CD4-positive, alpha-beta T cell (primary cell): ENCODE data around the gene OR51I2. TPM values are rescaled to one million over a fixed set of nuclear protein-coding genes. Genes with fewer than 3 reads are reported as not detected.

Experiments
- ATAC-seq: fragments of 200-7000 bp; cut with Tn5 transposase; one replicate; pipeline ENCODE4 v1.10.0; 2022; ENCODE audit warnings: mild to moderate bottlenecking; ENCODE audit not compliant: poor library complexity
- CTCF ChIA-PET: fragments of 350-600 bp; sonication (Branson Sonifier 250); formaldehyde crosslinking; loops from one replicate; lab custom pipeline; 2021; ENCODE audit warnings: antibody characterized with exemption, inconsistent platforms; lab: Charles Lee
- POLR2A ChIA-PET: fragments of 350-600 bp; sonication (Branson Sonifier 250); formaldehyde crosslinking; loops from one replicate; lab custom pipeline; 2021; ENCODE audit warnings: antibody characterized with exemption, inconsistent platforms; lab: Charles Lee
- DNase-seq, 14 experiments: peaks; one replicate each; pipeline ENCODE4 v3.0.0-alpha.2; 2013 to 2020; ENCODE audit warnings: mixed read lengths in 2 of 14
- H3K27ac ChIP-seq, 2 donors: one replicate each; pipeline versions ENCODE4 v1.5.1 to v1.7.0; 2013; ENCODE audit warnings: low read length in 2 of 2, low read depth in 1 of 2, mild to moderate bottlenecking in 1 of 2
- H3K27me3 ChIP-seq, 2 experiments: 1 replicate in 1 of 2; 2 replicates in 1 of 2; pipeline versions ENCODE4 v1.6.1 to v1.7.0; 2013; ENCODE audit warnings: low read length in 2 of 2, control low read depth in 1 of 2, mild to moderate bottlenecking in 1 of 2, moderate library complexity in 1 of 2; ENCODE audit not compliant: insufficient read depth in 2 of 2, control insufficient read depth in 1 of 2
- H3K36me3 ChIP-seq: one replicate; pipeline ENCODE4 v1.6.1; 2013; ENCODE audit warnings: low read length, control low read depth; ENCODE audit not compliant: insufficient read depth
- H3K4me1 ChIP-seq: one replicate; pipeline ENCODE4 v1.6.1; 2013; ENCODE audit warnings: low read length, control low read depth; ENCODE audit not compliant: insufficient read depth
- H3K4me3 ChIP-seq: one replicate; pipeline ENCODE4 v1.5.1; 2013; ENCODE audit warnings: mild to moderate bottlenecking, low read length, moderate library complexity
- H3K9me3 ChIP-seq, 2 experiments: 1 replicate in 1 of 2; 2 replicates in 1 of 2; pipeline versions ENCODE4 v1.6.1 to v1.7.0; 2013; ENCODE audit warnings: low read length in 2 of 2, mild to moderate bottlenecking in 2 of 2, control low read depth in 1 of 2, moderate library complexity in 1 of 2; ENCODE audit not compliant: control insufficient read depth in 1 of 2, insufficient read depth in 1 of 2
- H3K27ac Mint-ChIP-seq: one replicate; pipeline ENCODE4 v1.8.0; 2020; ENCODE audit warnings: mixed read lengths
- H3K27me3 Mint-ChIP-seq: one replicate; pipeline ENCODE4 v1.8.0; 2021; ENCODE audit warnings: mixed read lengths
- H3K36me3 Mint-ChIP-seq: one replicate; pipeline ENCODE4 v1.8.0; 2021; ENCODE audit warnings: low read depth, mixed read lengths
- H3K4me1 Mint-ChIP-seq: one replicate; pipeline ENCODE4 v1.8.0; 2021; ENCODE audit warnings: low read depth, mixed read lengths
- H3K4me3 Mint-ChIP-seq: one replicate; pipeline ENCODE4 v1.8.0; 2020; ENCODE audit warnings: mild to moderate bottlenecking, mixed read lengths
- H3K9me3 Mint-ChIP-seq: one replicate; pipeline ENCODE4 v1.8.0; 2020; ENCODE audit warnings: mixed read lengths
- intact Hi-C, 2 experiments: fragments of 100-400 bp; cut with DNase I in 1 of 2; cut with micrococcal nuclease in 1 of 2; formaldehyde crosslinking; loops; one replicate each; pipeline versions ENCODE4 v1.15.1 to v1.9.0; 2023 to 2025; cut with DNase I, micrococcal nuclease
- total RNA-seq, 174 experiments: library from RNA in 2 of 174; stranded (reverse) in 2 of 174; gene quantifications; one replicate each; pipeline ENCODE4 v1.2.3 and lab custom pipeline; 2021 to 2026
- TF ChIP-seq, protein P1 (sequence below): fragments of 200-600 bp; IDR thresholded peaks from one replicate; pipeline ENCODE4 v1.8.0; 2022; ENCODE audit warnings: antibody characterized with exemption, mild to moderate bottlenecking

Gene OR51I2
- total RNA-seq, 2 experiments from 2014 or later: not detected

DNA sequence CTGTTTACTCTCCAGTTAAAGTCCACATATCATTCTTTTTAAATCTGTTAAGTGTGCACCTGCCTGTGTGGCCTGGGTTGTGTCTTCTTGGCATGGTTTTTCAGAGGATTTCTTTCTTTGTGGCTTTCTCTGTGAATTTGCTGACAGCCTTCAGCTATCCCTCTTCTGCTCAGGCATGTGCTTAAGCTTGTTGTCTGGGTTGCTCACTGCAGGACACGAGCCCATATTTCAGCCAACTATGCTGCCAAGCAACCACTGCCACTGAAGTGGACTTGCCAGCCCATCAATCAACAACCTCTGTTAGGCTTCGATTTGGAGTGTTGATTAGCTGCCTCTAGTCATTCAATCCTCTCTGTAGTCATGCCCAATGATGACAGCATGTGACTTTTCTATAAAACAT is 18.4 kb downstream of the OR51I2 start:
- no peaks in the 10 kb centered on the region for H3K36me3 ChIP-seq
- H3K4me3 Mint-ChIP-seq: no peak overlapping the region
- no peak for ATAC-seq
- H3K27ac Mint-ChIP-seq: no peak overlapping the region
- no peak overlapping the region for H3K27ac ChIP-seq
- intact Hi-C loops: no loop called here
- no peaks in the 10 kb centered on the region for H3K9me3 Mint-ChIP-seq
- no peak overlapping the region for H3K4me3 ChIP-seq
- TF ChIP-seq, protein P1, sequence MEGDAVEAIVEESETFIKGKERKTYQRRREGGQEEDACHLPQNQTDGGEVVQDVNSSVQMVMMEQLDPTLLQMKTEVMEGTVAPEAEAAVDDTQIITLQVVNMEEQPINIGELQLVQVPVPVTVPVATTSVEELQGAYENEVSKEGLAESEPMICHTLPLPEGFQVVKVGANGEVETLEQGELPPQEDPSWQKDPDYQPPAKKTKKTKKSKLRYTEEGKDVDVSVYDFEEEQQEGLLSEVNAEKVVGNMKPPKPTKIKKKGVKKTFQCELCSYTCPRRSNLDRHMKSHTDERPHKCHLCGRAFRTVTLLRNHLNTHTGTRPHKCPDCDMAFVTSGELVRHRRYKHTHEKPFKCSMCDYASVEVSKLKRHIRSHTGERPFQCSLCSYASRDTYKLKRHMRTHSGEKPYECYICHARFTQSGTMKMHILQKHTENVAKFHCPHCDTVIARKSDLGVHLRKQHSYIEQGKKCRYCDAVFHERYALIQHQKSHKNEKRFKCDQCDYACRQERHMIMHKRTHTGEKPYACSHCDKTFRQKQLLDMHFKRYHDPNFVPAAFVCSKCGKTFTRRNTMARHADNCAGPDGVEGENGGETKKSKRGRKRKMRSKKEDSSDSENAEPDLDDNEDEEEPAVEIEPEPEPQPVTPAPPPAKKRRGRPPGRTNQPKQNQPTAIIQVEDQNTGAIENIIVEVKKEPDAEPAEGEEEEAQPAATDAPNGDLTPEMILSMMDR: no peak
- POLR2A ChIA-PET: no interaction called here
- H3K27me3 Mint-ChIP-seq: peaks cover 35% of the 10 kb centered on the region
- H3K4me1 ChIP-seq: no peaks in the 10 kb centered on the region
- CTCF ChIA-PET: no interaction called here
- H3K27me3 ChIP-seq: peaks cover 2 to 7% of the 10 kb centered on the region in 2 experiments
- H3K9me3 ChIP-seq: no peaks in the 10 kb centered on the region
- no peak for DNase-seq
- no peaks in the 10 kb centered on the region for H3K4me1 Mint-ChIP-seq
- H3K36me3 Mint-ChIP-seq: no peaks in the 10 kb centered on the region

DNA sequence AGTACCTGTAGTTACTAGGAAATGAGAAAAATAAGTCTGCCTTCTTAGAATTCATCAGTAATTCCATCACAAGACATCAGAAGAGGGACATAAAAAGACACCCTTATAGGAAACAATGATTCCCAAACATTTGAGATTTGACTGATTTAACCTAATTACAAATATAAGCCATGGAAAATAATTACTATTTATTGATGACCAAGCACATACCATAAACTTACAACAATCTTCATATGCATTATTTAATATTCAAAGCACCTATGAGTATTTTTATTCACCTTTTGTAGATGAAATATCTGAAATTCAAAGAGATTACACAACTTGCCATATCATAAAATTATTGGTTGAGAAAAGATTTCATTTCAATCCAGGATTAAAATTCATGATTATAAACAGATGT is 24.8 kb downstream of the OR51I2 start:
- DNase-seq (no peak), ATAC-seq (no peak)
- intact Hi-C loops: no loop called here
- Mint-ChIP-seq H3K27ac (no peak overlapping the region), H3K4me1 (no peaks in the 10 kb centered on the region), H3K4me3 (no peak overlapping the region), H3K27me3 (peaks cover 49% of the 10 kb centered on the region), H3K9me3 (no peaks in the 10 kb centered on the region), H3K36me3 (no peaks in the 10 kb centered on the region)
- CTCF ChIA-PET: no interaction called here
- no peak overlapping the region for H3K27ac ChIP-seq
- no peaks in the 10 kb centered on the region for H3K4me1 ChIP-seq
- no peaks in the 10 kb centered on the region for H3K36me3 ChIP-seq
- no peaks in the 10 kb centered on the region for H3K9me3 ChIP-seq
- no peak overlapping the region for H3K4me3 ChIP-seq
- peaks cover 5 to 7% of the 10 kb centered on the region in 2 experiments for H3K27me3 ChIP-seq
- TF ChIP-seq, protein P1: no peak
- POLR2A ChIA-PET: no interaction called here

DNA sequence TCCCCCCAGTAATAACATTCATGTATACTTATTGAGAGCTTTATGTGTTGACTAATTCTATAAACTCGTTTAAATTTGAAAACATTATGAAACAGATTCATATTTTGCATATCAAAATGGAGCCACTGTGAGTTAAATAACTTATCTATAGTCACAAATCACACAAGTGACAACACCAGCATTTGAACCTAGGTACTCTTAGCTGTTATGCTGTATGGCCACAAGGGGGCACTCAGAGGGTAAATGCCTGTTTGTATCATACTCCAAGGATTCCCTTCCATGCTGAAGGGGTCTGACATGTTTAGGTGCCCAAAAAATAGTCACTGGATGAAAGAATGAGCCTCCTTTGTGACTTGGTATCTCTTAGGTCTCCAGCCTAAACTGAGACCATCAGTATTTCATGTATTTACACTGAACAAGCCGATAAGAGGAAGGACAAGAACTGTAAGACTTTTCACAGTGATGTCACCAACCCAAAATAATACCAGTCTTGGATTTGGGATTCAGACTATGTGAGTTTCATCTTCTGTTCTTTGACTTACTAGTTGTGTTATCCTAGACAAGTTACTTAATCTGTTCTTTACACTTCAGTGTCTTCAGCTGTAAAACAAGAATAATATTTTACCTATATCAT is 27.2 kb downstream of the OR51I2 start:
- H3K9me3 Mint-ChIP-seq: no peaks in the 10 kb centered on the region
- intact Hi-C loops: loop anchor here (1.0 to 5.0 kb wide), 4 partner anchors 206 to 876 kb away; partner anchors contain the start of genes OR52E5 (in 1 of the 2) and OR52N2 (in 1 of the 2)
- H3K4me1 Mint-ChIP-seq: no peaks in the 10 kb centered on the region
- H3K36me3 Mint-ChIP-seq: no peaks in the 10 kb centered on the region
- H3K4me3 Mint-ChIP-seq: no peak overlapping the region
- POLR2A ChIA-PET: no interaction called here
- TF ChIP-seq, protein P1: peak; percentile 73
- Histone ChIP-seq H3K27ac (no peak overlapping the region), H3K4me1 (no peaks in the 10 kb centered on the region), H3K9me3 (no peaks in the 10 kb centered on the region), H3K27me3 (peaks cover 5 to 7% of the 10 kb centered on the region in 2 experiments), H3K4me3 (no peak overlapping the region), H3K36me3 (no peaks in the 10 kb centered on the region)
- no peak overlapping the region for H3K27ac Mint-ChIP-seq
- H3K27me3 Mint-ChIP-seq: peaks cover 33% of the 10 kb centered on the region
- DNase-seq (peak in 13 of 14 experiments; percentile 2 to 64 (median 7)), ATAC-seq (no peak)
- CTCF ChIA-PET: interaction anchor here (1.4 kb wide), 1 partner anchor 415 kb away, joined by 7 read pairs; no protein-coding TSS in a partner anchor
